ENCODE results near the gene NUBP2.
A peak's percentile ranks its signal among the peaks of the same experiment; 100 is the strongest.

Gene NUBP2

DNA sequence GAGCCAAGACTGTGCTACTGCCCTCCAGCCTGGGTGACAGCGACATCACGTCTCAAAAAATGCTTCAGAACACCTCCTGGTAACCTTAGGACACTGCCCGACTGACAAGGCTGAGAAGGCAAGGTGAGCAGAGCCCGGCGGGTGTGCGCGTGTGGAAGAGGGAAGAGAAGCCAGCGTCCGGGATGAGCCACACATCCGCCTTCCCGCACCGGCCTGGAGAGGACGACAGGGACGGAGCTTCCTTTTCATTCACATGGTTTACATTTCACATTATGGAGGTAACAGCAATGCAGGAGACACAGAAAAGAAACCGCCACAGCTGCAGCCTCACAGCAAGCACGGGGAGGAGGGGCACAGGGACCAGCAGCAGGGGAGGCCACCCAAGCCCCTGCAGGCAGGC is 27.3 kb downstream of the NUBP2 start:
- DNase-seq (ENCODE audit: low spot score): no peak

- DNase-seq (ENCODE audit: low spot score): no peak
Observed at GRCh38 chr16:1810536-1810935, 27.8 kb downstream of the NUBP2 start.

DNA sequence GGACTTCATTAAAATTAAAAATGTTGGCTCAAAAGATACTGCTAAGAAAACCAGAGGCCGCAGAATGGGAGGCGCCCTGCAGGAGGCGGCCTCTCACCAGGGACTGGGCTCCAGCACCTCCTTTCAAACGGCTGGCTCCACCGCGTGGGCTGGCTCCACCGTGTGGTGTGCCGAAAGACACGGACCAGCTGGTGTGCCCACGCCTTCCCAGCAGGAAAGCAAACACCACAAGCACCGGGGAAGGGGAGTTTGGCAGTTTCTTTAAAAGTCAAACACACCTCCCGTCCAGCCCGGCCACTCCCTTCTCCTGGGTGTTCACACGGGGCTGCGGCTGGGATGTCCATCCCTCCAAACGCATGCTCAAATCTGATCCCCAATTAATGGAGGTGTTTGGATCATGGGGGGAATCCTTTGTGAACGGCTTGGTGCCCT is 30.0 kb downstream of the NUBP2 start:
- DNase-seq (ENCODE audit: low spot score): peak; percentile 88

DNA sequence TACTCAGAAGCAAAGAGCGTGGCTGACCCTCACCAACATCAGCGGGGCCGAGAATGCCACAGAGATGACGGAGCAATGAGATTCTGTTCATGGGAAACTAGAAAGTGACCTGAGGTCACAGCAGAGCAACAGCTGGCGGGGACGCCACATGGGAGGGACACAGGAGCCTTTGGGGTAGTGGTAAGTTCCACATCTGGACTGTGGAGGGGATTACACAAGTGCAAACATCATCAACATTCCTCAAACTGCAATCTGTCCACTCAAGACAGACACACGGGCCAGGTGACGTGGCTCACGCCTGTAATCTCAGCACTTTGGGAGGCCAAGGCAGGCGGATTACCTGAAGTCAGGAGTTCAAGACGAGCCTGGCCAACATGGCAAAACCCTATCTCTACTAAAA is 32.7 kb downstream of the NUBP2 start:
- no peak for DNase-seq (ENCODE audit: low spot score)

- DNase-seq (ENCODE audit: low spot score): no peak
Observed at GRCh38 chr16:1816396-1817275, 33.9 kb downstream of the NUBP2 start.

- DNase-seq (ENCODE audit: low spot score): no peak
Observed at GRCh38 chr16:1817276-1817589, 34.5 kb downstream of the NUBP2 start.

DNA sequence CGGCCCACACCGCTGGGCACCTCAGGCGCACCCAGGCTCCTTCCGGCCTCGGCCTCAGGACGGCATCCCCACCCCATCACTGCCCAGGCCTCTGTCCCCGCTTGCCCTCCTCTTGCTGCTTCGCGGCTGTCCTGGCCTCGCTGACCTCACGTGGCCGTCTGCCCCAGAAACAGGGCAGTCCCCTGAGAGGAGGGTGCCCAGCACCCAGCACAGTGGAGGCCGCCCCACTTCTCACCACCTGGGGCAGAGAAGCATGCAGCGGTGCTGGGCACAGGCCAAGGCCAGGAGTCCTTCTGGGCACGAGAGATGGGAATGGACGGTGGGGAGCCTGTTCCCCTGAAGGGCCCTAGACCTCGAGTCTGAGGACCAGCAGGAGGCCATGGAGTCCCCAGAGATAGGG is 35.0 kb downstream of the NUBP2 start:
- no peak for DNase-seq (ENCODE audit: low spot score)

DNA sequence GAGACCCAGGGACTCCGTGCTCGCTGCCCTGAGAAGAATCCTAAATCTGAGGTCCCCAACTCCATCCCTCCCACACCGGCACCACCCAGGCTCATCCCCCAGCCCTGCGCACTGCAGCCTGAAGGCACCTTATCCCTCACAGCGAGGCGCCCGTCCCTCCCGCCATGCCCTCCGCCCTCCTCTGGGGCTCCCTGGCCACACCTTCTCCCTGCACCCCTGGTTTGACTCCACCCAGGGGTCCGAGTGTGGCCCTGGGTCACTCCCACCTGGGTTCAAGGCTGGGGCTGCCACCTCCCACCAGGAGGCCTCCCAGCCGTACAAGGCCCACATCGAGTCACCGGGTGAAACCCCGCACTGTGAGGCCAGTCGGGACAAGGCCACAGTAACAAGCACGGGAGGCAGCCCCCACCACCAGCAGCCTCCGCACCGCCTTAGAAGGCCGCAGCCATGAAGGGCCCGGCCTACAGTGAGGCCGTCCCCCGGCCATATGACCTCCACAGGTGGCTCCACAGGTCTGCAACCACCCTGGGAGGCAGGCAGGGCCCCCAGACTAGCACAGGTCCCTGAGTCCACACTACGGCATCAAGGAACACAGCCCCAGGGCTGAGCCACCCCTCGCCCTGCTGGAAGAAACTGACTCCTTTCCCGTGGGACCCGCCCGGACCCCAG is 35.6 kb downstream of the NUBP2 start:
- no peak for DNase-seq (ENCODE audit: low spot score)

DNA sequence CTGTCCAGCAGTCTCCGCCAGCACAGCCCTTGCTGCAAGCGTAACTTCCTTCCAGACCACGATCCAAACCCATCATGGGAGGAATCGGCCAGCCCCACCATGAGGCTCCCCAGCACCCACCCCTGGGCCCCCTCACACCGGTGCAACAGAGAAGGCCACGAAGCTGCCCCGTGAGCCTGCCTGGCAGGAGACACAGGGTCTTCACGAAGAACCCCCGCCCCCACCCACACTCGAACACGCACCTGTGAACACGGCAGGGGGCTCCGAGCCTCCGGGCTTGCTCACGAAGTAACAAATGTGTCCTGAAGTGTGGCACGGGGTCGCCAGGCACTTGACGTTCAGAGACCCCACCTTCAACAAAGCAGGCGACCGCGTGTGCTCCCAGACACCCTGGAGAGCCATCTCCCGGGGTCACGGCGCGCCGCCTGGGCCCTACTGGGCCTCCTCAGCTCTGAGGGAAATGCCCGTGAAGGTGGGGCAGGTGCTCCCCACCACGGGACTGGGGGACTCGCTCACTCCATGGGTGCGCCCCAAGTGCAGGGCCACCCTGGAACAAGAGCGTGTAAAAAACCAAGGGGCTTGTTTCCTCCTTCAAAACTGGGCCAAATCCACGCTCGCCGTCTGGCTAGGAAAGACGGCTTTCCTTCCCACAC is 36.2 kb downstream of the NUBP2 start:
- DNase-seq (ENCODE audit: low spot score): no peak

GRCh38 chr16:1819611-1820010 is 36.9 kb downstream of the NUBP2 start:
- DNase-seq (ENCODE audit: low spot score): no peak

- no peak for DNase-seq (ENCODE audit: low spot score)
Observed at GRCh38 chr16:1820096-1820945, 37.6 kb downstream of the NUBP2 start.

DNA sequence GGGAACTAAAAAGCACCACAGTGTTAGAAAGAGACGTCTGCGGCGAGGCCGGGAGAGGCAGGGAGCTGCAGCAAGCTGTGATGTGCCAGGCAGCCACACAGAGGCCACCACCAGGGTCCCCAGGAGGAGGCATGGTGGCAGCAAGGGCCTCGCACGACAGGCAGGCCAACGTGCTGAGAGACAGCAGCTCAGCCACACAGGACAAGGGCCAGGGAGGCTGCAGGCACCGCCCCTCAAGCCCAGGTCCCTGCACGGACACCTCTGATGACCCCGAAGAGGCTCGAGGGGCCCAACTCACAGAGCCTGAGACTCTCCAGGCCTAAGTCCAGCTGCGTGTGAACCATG is 38.2 kb downstream of the NUBP2 start:
- DNase-seq (ENCODE audit: low spot score): no peak

- DNase-seq (ENCODE audit: low spot score): no peak
Observed at GRCh38 chr16:1821861-1822611, 39.3 kb downstream of the NUBP2 start.

DNA sequence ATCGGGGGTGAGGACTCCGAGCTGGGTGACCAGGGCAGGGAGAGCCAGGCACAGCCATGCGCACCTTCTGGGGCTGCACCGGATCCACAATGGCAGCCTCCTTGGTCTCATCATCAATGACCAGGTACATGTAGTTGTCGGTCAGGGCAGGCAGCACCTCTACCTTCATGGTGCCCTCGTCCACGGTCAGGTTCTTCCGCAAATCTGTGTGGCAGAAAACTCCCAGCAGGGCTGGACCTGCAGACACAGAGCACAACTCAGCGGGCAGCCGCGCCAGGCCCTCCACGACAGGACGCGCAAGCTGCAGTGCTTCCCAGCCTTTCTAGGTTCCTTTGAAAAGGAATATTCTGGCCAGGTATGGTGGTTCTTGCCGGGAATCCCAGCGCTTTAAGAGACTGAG is 40.0 kb downstream of the NUBP2 start:
- no peak for DNase-seq (ENCODE audit: low spot score)

- DNase-seq (ENCODE audit: low spot score): peak; percentile 27
Observed at GRCh38 chr16:1823821-1824220, 41.1 kb downstream of the NUBP2 start.

- no peak for DNase-seq (ENCODE audit: low spot score)
Observed at GRCh38 chr16:1825381-1825863, 42.7 kb downstream of the NUBP2 start.

DNA sequence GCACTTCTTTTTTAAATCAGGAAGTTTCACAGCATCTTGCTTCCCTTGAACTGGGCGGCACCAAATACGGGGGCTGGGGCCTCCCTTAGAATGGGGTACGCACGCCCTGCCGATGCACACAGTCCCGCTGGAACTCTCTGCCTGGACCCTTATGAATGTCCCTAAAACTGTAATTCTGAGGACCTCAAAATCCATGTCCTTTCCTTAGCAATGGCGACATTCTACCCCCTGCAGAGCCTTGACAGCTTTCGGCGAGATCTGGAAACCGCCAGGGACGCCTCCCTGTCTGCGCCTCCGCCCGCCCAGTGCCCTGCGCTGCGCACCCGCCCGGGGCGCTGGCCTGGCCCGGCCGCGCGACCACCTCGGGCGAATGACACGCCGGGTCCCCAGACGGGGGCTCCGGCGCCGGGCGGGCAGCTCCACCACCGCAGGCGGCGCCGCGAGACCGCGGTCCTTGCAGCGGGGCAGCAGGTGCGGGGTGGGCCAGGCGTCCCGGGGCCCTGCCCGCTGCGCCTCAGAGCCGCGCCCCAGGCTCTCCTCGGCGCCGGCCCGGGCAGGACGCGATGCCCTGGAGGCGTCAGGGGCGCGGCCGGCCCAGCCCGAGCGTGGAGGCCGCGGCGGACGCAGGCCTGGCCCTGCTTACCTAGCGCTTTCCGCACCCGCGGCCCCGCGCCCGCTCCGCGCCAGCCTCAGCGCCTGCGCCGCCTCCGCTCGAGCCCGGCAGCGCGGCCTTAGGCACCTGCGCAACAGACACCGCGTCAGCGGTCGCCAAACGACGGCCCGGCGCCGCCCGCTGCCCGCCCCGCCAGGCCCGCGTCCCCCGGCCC is 43.3 kb downstream of the NUBP2 start:
- peak; percentile 61 for DNase-seq (ENCODE audit: low spot score)

DNA sequence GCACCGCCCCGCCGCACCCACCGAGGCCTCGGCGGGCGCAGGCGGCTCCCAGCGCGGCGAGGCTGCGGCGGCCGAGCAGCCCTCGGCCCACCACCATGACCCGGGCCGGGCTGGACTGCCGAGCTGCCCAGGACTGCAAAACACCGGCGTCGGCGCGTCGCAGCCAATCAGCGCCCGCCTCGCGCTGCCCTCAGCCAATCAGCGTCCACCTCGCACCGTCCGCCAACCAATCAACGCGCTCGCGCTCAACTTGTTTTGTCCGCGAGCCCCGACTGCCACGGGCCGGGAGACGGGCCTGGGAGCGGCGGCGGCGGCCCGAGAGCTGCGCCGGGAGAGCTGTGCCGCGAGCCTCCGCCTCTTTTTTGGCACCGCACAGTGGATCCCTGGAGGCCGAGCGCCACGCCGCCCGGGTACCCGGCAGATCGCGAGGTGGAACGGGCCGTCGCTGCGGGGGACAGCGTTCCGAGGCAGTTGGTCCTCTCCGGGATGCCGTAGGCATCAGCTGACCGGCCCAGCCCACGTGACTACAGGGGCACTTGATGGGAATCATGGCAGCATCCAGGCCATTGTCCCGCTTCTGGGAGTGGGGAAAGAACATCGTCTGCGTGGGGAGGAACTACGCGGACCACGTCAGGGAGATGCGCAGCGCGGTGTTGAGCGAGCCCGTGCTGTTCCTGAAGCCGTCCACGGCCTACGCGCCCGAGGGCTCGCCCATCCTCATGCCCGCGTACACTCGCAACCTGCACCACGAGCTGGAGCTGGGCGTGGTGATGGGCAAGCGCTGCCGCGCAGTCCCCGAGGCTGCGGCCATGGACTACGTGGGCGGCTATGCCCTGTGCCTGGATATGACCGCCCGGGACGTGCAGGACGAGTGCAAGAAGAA is 44.2 kb downstream of the NUBP2 start, which contains the start of the genes FAHD1 and HAGH:
TSS of gene FAHD1 (plus strand) at position 516 of the 883 bp plus-strand sequence. CDS start at position 549, 33 bp downstream.
TSS of gene HAGH (minus strand) at position 135 of the 883 bp plus-strand sequence. CDS start at position 97, 38 bp downstream.
- DNase-seq (ENCODE audit: low spot score): peak; percentile 100

Data from GM03348 (cell line).